ENCODE data around the gene CTNNA1.

CTNNA1 gene

GRCh38 chr5:138849882-138850281 is 96.7 kb downstream of the CTNNA1 start:
- Histone ChIP-seq H3K36me3 (ENCODE audit: control insufficient read depth, low read length) (no peaks in the 10 kb centered on the region), H3K27ac (ENCODE audit: low read depth, low read length) (no peak overlapping the region), H3K4me2 (ENCODE audit: low read length) (no peak overlapping the region), H3F3A (ENCODE audit: control insufficient read depth, insufficient read depth) (no peaks in the 10 kb centered on the region), H3K9me2 (replicated peaks; ENCODE audit: control insufficient read depth, low read length) (no peaks in the 10 kb centered on the region), H3K4me1 (ENCODE audit: control insufficient read depth, low read length) (peaks cover 20% of the 10 kb centered on the region), H3K79me2 (ENCODE audit: control insufficient read depth, low read length) (no peaks in the 10 kb centered on the region), H3K4me3 (ENCODE audit: low read length) (no peak overlapping the region), H4K20me1 (ENCODE audit: control insufficient read depth, insufficient read depth, low read depth, low read length) (no peaks in the 10 kb centered on the region), H3K27me3 (ENCODE audit: control insufficient read depth, low read length) (no peaks in the 10 kb centered on the region), H3K9me3 (ENCODE audit: control insufficient read depth, insufficient read depth, low read length) (no peaks in the 10 kb centered on the region)
- TF ChIP-seq CTCF (IDR thresholded peaks at IDR 0.05; ENCODE audit: low read depth, low read length, poor library complexity, severe bottlenecking) (no peak), EZH2phosphoT487 (IDR thresholded peaks at IDR 0.05; ENCODE audit: borderline replicate concordance, low read length) (no peak)

- peaks cover 20% of the 10 kb centered on the region for H3K4me1 ChIP-seq (ENCODE audit: control insufficient read depth, low read length)
- no peak for TF ChIP-seq CTCF (IDR thresholded peaks at IDR 0.05; ENCODE audit: low read depth, low read length, poor library complexity, severe bottlenecking)
- TF ChIP-seq EZH2phosphoT487 (IDR thresholded peaks at IDR 0.05; ENCODE audit: borderline replicate concordance, low read length): no peak
- H3K4me2 ChIP-seq (ENCODE audit: low read length): no peak overlapping the region
- H4K20me1 ChIP-seq (ENCODE audit: control insufficient read depth, insufficient read depth, low read depth, low read length): no peaks in the 10 kb centered on the region
- H3K9me2 ChIP-seq (replicated peaks; ENCODE audit: control insufficient read depth, low read length): no peaks in the 10 kb centered on the region
- H3F3A ChIP-seq (ENCODE audit: control insufficient read depth, insufficient read depth): no peaks in the 10 kb centered on the region
- no peak overlapping the region for H3K27ac ChIP-seq (ENCODE audit: low read depth, low read length)
- H3K36me3 ChIP-seq (ENCODE audit: control insufficient read depth, low read length): no peaks in the 10 kb centered on the region
- no peaks in the 10 kb centered on the region for H3K27me3 ChIP-seq (ENCODE audit: control insufficient read depth, low read length)
- no peaks in the 10 kb centered on the region for H3K9me3 ChIP-seq (ENCODE audit: control insufficient read depth, insufficient read depth, low read length)
- no peak overlapping the region for H3K4me3 ChIP-seq (ENCODE audit: low read length)
- H3K79me2 ChIP-seq (ENCODE audit: control insufficient read depth, low read length): no peaks in the 10 kb centered on the region
These were observed 97.7 kb downstream of the CTNNA1 start for GRCh38 chr5:138850865-138851435.

GRCh38 chr5:138853132-138853531 is 99.9 kb downstream of the CTNNA1 start:
- no peaks in the 10 kb centered on the region for H4K20me1 ChIP-seq (ENCODE audit: control insufficient read depth, insufficient read depth, low read depth, low read length)

More at GRCh38 chr5:138853132-138853531, 99.9 kb downstream of the CTNNA1 start:
- Histone ChIP-seq H3K27me3 (ENCODE audit: control insufficient read depth, low read length) (no peaks in the 10 kb centered on the region), H3K4me3 (ENCODE audit: low read length) (no peak overlapping the region), H3F3A (ENCODE audit: control insufficient read depth, insufficient read depth) (no peaks in the 10 kb centered on the region), H3K79me2 (ENCODE audit: control insufficient read depth, low read length) (no peaks in the 10 kb centered on the region), H3K9me3 (ENCODE audit: control insufficient read depth, insufficient read depth, low read length) (no peaks in the 10 kb centered on the region), H3K9me2 (replicated peaks; ENCODE audit: control insufficient read depth, low read length) (no peaks in the 10 kb centered on the region), H3K4me1 (ENCODE audit: control insufficient read depth, low read length) (peaks cover 17% of the 10 kb centered on the region), H3K27ac (ENCODE audit: low read depth, low read length) (no peak overlapping the region), H3K4me2 (ENCODE audit: low read length) (no peak overlapping the region), H3K36me3 (ENCODE audit: control insufficient read depth, low read length) (no peaks in the 10 kb centered on the region)
- TF ChIP-seq CTCF (IDR thresholded peaks at IDR 0.05; ENCODE audit: low read depth, low read length, poor library complexity, severe bottlenecking) (no peak), EZH2phosphoT487 (IDR thresholded peaks at IDR 0.05; ENCODE audit: borderline replicate concordance, low read length) (no peak)
